OCI-M1 (cell line): ENCODE data around the gene EAPP.
"Not testable (repeated sequence)": the region's sequence is repeated elsewhere in the genome, so short reads cannot be mapped to it uniquely, and the experiment has no call there.

ENCODE experiments used
- DNase-seq: peaks from one replicate; lab custom pipeline; 2025; lab: John Stamatoyannopoulos, UW

Gene EAPP

DNA sequence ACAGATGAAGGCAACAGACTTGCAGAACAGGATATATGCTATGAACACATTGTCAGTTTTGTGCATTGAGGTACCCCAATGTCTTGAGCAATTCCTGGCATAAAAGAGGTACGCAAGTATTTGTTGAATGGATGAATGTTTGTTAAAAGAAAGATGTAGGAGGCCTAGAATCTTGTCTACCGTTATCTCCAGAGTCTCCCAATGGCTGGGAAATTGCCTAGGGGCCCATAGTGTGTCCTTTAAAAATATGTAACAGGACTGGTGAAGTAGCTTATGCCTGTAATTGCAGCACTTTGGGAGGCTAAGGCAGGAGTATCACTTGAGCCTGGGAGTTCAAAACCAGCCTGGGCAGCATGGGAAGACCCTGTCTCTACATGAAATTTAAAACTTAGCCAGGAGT, 57.0 kb downstream of the EAPP start:
- no peak for DNase-seq

DNA sequence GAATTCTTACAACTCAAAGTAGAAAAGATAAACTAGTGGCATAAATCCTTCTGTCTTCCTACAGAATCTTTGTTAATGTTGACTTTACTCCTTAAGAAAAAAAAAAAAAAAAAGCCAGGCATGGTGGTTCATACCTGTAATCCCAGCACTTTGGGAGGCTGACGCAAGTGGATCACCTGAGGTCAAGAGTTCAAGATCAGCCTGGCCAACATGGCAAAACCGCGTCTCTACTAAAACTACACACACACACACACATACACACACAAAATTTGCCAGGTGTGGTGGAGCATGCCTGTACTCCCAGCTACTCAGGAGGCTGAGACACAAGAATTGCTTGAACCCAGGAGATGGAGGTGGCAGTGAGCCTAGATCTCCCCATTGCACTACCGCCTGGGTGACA, 59.8 kb downstream of the EAPP start:
- no peak for DNase-seq

DNA sequence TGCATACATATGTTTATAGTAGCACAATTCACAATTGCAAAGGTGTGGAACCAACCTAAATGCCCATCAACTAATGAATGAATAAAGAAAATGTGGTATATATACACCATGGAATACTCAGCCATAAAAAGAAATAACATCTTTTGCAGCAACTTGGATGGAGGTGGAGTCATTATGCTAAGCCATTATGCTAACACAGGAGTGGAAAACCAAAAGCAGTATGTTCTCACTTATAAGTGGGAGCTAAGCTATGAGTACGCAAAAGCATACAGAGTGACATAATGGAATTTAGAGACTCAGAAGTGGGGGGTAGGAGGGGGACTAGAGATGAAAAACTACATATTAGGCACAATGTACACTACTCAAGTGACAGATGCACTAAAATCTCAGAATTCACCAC, 61.2 kb downstream of the EAPP start:
- no peak for DNase-seq

DNA sequence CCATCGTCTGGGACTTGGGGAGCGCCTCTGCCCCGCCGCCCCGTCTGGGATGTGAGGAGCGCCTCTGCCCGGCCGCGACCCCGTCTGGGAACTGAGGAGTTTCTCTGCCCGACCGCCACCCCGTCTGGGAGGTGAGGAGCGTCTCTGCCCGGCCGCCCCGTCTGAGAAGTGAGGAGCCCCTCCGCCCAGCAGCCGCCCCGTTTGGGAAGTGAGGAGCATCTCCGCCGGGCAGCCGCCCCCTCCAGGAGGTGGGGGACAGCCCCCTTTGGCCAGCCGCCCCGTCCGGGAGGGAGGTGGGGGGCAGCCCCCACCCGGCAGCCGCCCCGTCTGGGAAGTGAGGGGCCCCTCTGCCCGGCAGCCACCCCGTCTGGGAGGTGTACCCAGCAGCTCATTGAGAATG, 63.5 kb downstream of the EAPP start:
- not testable (repeated sequence) for DNase-seq

DNA sequence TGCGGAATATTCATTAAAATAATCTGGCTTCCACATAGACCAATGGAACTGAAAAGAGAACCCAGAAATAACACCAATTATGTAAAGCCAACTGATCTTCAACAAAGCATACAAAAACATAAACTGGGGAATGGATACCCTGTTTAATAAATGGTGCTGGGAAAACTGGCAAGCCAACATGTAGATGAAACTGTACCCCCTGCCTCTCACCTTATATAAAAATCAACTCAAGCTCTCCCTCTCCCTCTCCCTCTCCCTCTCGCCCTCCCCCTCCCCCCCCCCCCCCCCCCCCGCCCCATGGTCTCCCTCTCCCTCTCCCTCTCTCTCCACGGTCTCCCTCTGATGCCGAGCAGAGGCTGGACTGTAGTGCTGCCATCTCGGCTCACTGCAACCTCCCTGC, 64.3 kb downstream of the EAPP start:
- no peak for DNase-seq

DNA sequence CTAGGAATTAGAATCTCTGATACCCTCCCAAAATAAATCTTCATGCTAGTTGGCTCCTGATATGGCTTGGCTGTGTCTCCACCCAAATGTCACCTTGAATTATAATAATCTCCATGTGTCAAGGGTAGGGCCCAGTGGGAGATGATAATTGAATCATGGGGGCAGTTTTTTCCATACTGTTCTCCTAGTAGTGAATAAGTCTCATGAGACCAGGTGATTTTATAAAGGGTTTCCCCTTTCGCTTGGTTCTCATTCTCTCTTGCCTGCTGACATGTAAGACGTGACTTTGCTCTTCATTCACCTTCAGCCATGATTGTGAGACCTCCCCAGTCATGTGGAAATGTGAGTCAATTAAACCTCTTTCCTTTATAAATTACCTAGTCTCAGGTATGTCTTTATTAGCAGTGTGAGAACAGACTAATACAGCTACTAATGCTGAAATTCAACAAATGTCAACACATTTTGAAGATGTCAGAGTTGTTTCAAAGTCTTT, 65.3 kb downstream of the EAPP start:
- no peak for DNase-seq

DNA sequence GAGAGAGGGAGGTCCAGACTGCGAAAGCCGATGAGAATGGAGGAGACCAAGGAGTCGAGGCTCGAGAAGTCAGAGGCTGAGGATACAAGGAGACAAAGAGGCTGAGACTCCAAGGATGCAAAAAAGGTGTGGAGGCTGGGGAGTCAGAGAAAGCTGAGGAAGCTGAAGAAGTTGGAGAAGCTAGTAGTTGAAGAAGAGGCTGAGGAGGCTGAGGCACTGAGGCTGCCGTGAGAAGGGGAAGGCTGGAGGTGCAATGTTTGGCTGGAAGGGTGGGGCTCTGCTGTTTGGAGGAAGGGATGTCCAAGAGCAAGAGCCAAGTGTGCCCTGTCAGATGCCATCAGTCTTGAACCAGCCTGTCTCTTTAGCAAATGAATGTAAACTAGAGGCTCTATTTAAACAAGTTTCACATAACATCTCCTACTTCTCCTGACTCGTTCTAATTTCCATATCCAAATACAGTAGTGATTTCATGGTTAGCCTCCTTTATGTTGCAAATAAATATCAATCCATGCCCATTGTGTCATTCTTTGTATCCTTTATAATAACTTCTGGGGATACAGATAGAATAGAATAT, 66.7 kb downstream of the EAPP start:
- no peak for DNase-seq

DNA sequence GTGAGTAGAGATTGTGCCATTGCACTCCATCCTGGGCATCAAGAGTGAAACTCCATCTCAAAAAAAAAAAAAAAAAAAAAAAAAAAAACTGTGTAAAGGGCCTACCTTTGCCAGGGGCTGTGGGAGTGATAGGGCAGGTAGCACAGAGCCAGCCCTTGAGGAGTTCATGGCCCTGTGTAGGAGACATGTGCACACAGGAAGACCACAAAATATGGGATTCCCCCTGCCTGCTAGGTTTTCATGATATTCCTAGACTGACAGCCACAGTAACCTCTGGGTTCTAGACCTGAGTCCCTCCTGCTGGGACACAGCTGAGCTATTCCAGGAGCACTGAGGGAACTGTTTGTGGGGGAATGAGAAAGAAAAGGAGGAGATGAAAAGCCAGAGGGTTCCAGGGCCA, 69.2 kb downstream of the EAPP start:
- DNase-seq: no peak

DNA sequence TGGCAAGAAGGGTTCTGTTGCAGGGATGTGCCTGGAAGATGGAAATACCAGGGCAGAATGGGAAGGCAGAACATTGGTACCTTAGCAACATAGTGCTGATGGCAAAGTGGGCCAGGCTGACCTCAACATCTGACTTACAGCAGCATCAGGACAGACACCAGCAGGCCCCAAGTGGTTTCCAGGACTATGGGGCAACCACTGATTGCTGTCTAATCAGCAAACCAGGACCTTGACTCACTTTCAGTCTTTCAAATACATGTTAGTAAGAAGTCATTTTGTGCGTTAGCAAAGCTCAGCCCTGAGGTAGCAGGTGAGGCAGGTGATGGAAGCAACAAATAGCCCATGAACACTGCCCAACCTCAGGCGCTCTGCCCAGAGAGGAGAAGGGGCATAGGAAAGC, 72.8 kb downstream of the EAPP start:
- DNase-seq: no peak
